ENCODE data around the gene PSMC5. TPM values are rescaled to one million over a fixed set of nuclear protein-coding genes. Genes with fewer than 3 reads are reported as not detected.

The PSMC5 gene
- total RNA-seq, 1 experiment from 2014 or later, result 145 TPM

GRCh38 chr17:63809970-63810369, 17.3 kb upstream of the PSMC5 start:
- ChIA-PET CTCF (no interaction called here), POLR2A (no interaction called here)
- Histone ChIP-seq H3K9me3 (ENCODE audit: control insufficient read depth, insufficient read depth, low read depth, low read length) (no peaks in the 10 kb centered on the region), H3K27me3 (ENCODE audit: control insufficient read depth, insufficient read depth, low read length) (no peaks in the 10 kb centered on the region), H3K36me3 (ENCODE audit: control insufficient read depth, insufficient read depth, low read length) (peaks cover 50% of the 10 kb centered on the region), H3K27ac (ENCODE audit: low read length) (no peak overlapping the region), H3K4me1 (ENCODE audit: control insufficient read depth, insufficient read depth, low read length) (no peaks in the 10 kb centered on the region), H3K4me3 (ENCODE audit: low read depth in 2 of 2, low read length in 2 of 2) (no peak overlapping the region)
- intact Hi-C loops (cut with micrococcal nuclease; ENCODE audit: unreplicated experiment), result no loop called here
- DNase-seq (ENCODE audit: low read depth, low spot score), result no peak
- BruUV-seq (replicated peaks), result no TSS peak
- TF ChIP-seq POLR2AphosphoS5 (IDR thresholded peaks at IDR 0.05; ENCODE audit: low read depth, low read length) (no peak), TCF7L2 (IDR thresholded peaks at IDR 0.05; ENCODE audit: low read depth, low read length) (no peak), SIN3A (IDR thresholded peaks at IDR 0.05; ENCODE audit: borderline replicate concordance, insufficient read depth, low read depth, low read length) (no peak), CTCF (IDR thresholded peaks at IDR 0.05) (no peak)
- TF ChIP-seq, protein P1, sequence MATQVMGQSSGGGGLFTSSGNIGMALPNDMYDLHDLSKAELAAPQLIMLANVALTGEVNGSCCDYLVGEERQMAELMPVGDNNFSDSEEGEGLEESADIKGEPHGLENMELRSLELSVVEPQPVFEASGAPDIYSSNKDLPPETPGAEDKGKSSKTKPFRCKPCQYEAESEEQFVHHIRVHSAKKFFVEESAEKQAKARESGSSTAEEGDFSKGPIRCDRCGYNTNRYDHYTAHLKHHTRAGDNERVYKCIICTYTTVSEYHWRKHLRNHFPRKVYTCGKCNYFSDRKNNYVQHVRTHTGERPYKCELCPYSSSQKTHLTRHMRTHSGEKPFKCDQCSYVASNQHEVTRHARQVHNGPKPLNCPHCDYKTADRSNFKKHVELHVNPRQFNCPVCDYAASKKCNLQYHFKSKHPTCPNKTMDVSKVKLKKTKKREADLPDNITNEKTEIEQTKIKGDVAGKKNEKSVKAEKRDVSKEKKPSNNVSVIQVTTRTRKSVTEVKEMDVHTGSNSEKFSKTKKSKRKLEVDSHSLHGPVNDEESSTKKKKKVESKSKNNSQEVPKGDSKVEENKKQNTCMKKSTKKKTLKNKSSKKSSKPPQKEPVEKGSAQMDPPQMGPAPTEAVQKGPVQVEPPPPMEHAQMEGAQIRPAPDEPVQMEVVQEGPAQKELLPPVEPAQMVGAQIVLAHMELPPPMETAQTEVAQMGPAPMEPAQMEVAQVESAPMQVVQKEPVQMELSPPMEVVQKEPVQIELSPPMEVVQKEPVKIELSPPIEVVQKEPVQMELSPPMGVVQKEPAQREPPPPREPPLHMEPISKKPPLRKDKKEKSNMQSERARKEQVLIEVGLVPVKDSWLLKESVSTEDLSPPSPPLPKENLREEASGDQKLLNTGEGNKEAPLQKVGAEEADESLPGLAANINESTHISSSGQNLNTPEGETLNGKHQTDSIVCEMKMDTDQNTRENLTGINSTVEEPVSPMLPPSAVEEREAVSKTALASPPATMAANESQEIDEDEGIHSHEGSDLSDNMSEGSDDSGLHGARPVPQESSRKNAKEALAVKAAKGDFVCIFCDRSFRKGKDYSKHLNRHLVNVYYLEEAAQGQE (IDR thresholded peaks at IDR 0.05; ENCODE audit: insufficient read depth in 1 of 2, low read depth in 2 of 2, low read length in 1 of 2), result no peak
- no peak for ATAC-seq
- in situ Hi-C loops (cut with HindIII; ENCODE audit: low pct_unique_long_range_greater_than_20kb, low sequenced_read_pairs), result no loop called here

DNA sequence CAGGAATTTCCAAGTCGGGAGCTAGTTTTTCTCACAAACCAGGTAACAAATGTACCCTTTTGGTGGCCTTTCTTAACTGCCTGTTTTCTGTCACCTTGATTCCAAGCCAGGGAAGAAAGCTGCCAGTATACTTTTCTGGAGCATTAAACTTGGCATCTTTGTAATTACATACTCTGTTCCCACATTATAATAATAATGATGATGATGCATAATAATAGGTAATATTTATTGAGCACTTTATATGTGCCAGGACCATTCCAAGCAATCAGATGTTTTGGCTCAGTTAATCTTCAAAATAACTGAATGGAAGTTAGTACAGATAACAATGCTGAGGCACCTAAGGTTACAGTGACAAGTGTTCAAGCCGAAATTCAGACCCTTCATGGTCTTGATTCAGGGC, 11.1 kb upstream of the PSMC5 start:
- ATAC-seq (no peak), DNase-seq (ENCODE audit: low read depth, low spot score) (no peak)
- no peaks in the 10 kb centered on the region for H3K4me1 ChIP-seq (ENCODE audit: control insufficient read depth, insufficient read depth, low read length)
- H3K27ac ChIP-seq (ENCODE audit: low read length), result no peak overlapping the region
- in situ Hi-C loops (cut with HindIII; ENCODE audit: low pct_unique_long_range_greater_than_20kb, low sequenced_read_pairs), result no loop called here
- no TSS peak for BruUV-seq (replicated peaks)
- CTCF ChIA-PET, result no interaction called here
- H3K27me3 ChIP-seq (ENCODE audit: control insufficient read depth, insufficient read depth, low read length), result no peaks in the 10 kb centered on the region
- H3K9me3 ChIP-seq (ENCODE audit: control insufficient read depth, insufficient read depth, low read depth, low read length), result no peaks in the 10 kb centered on the region
- peaks cover 24% of the 10 kb centered on the region for H3K36me3 ChIP-seq (ENCODE audit: control insufficient read depth, insufficient read depth, low read length)
- TF ChIP-seq POLR2AphosphoS5 (IDR thresholded peaks at IDR 0.05; ENCODE audit: low read depth, low read length), result no peak
- intact Hi-C loops (cut with micrococcal nuclease; ENCODE audit: unreplicated experiment), result no loop called here
- H3K4me3 ChIP-seq (ENCODE audit: low read depth in 2 of 2, low read length in 2 of 2), result no peak overlapping the region
- POLR2A ChIA-PET, result no interaction called here

GRCh38 chr17:63816669-63817068, 10.6 kb upstream of the PSMC5 start:
- POLR2A ChIA-PET, result no interaction called here

More at GRCh38 chr17:63816669-63817068, 10.6 kb upstream of the PSMC5 start:
- no peak for ATAC-seq
- no peak overlapping the region for H3K4me3 ChIP-seq (ENCODE audit: low read depth in 2 of 2, low read length in 2 of 2)
- intact Hi-C loops (cut with micrococcal nuclease; ENCODE audit: unreplicated experiment), result no loop called here
- in situ Hi-C loops (cut with HindIII; ENCODE audit: low pct_unique_long_range_greater_than_20kb, low sequenced_read_pairs), result no loop called here
- no peak for DNase-seq (ENCODE audit: low read depth, low spot score)
- H3K27ac ChIP-seq (ENCODE audit: low read length), result no peak overlapping the region
- TF ChIP-seq CTCF (IDR thresholded peaks at IDR 0.05) (no peak), TCF7L2 (IDR thresholded peaks at IDR 0.05; ENCODE audit: low read depth, low read length) (no peak), POLR2AphosphoS5 (IDR thresholded peaks at IDR 0.05; ENCODE audit: low read depth, low read length) (no peak), SIN3A (IDR thresholded peaks at IDR 0.05; ENCODE audit: borderline replicate concordance, insufficient read depth, low read depth, low read length) (no peak)
- TF ChIP-seq, protein P1 (IDR thresholded peaks at IDR 0.05; ENCODE audit: insufficient read depth in 1 of 2, low read depth in 2 of 2, low read length in 1 of 2), result no peak
- no peaks in the 10 kb centered on the region for H3K4me1 ChIP-seq (ENCODE audit: control insufficient read depth, insufficient read depth, low read length)
- BruUV-seq (replicated peaks), result no TSS peak
- peaks cover 20% of the 10 kb centered on the region for H3K36me3 ChIP-seq (ENCODE audit: control insufficient read depth, insufficient read depth, low read length)
- H3K27me3 ChIP-seq (ENCODE audit: control insufficient read depth, insufficient read depth, low read length), result no peaks in the 10 kb centered on the region
- H3K9me3 ChIP-seq (ENCODE audit: control insufficient read depth, insufficient read depth, low read depth, low read length), result no peaks in the 10 kb centered on the region
- CTCF ChIA-PET, result no interaction called here

Data from Panc1 (cell line).